ENCODE results near the gene APPL2. TPM values are rescaled to one million over a fixed set of nuclear protein-coding genes. Genes with fewer than 3 reads are reported as not detected.
A peak's percentile ranks its signal among the peaks of the same experiment; 100 is the strongest.

APPL2 gene
- polyA plus RNA-seq, 1 experiment, result 59.4 TPM

- H3K27me3 ChIP-seq (ENCODE audit: control insufficient read depth, insufficient read depth, low read length), result no peaks in the 10 kb centered on the region
- no peaks in the 10 kb centered on the region for H3K36me3 ChIP-seq (ENCODE audit: control insufficient read depth, insufficient read depth, low read length)
- H3K4me3 ChIP-seq (ENCODE audit: low read depth, low read length), result no peak overlapping the region
- ChIA-PET POLR2A (no interaction called here), CTCF (interaction anchor here (1.1 kb wide), 1 partner anchor 13 kb away, joined by 3 read pairs; no protein-coding TSS in a partner anchor)
- no peak for TF ChIP-seq CTCF (IDR thresholded peaks at IDR 0.05; ENCODE audit: insufficient read depth, low read depth, low read length)
- no peak for DNase-seq (ENCODE audit: low read depth)
These were observed 4.3 kb upstream of the APPL2 start for GRCh38 chr12:105240228-105240627.

- Histone ChIP-seq H3K36me3 (ENCODE audit: control insufficient read depth, insufficient read depth, low read length) (no peaks in the 10 kb centered on the region), H3K4me3 (ENCODE audit: low read depth, low read length) (no peak overlapping the region), H3K27me3 (ENCODE audit: control insufficient read depth, insufficient read depth, low read length) (no peaks in the 10 kb centered on the region)
- no peak for DNase-seq (ENCODE audit: low read depth)
- CTCF ChIA-PET, result no interaction called here
- TF ChIP-seq CTCF (IDR thresholded peaks at IDR 0.05; ENCODE audit: insufficient read depth, low read depth, low read length), result no peak
- POLR2A ChIA-PET, result no interaction called here
These were observed 3.3 kb upstream of the APPL2 start for GRCh38 chr12:105239304-105239703.

DNA sequence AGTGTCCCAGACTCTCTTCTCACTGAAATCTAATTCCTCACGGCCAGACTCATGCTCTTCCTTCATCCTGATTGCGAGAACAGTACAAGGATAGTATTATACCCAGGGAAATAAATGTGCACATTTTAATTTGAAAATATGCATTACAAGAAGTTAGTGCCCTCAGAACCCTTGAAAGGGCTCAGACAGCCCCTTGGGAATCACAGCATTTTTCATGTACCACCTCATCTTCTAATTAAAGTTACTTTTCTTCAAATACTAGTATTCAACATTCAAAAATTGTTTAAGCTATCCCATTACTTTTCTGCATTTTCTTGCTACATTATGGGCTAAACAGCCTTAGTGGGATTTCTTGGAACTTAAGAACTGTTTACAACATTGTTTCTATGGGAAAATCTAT lies 1.7 kb upstream of the APPL2 start:
- Histone ChIP-seq H3K27me3 (ENCODE audit: control insufficient read depth, insufficient read depth, low read length) (no peaks in the 10 kb centered on the region), H3K4me3 (ENCODE audit: low read depth, low read length) (no peak overlapping the region), H3K36me3 (ENCODE audit: control insufficient read depth, insufficient read depth, low read length) (peaks cover 2% of the 10 kb centered on the region; the same call in 1 of the 2 replicates)
- CTCF ChIA-PET, result no interaction called here
- TF ChIP-seq CTCF (IDR thresholded peaks at IDR 0.05; ENCODE audit: insufficient read depth, low read depth, low read length), result no peak
- no peak for DNase-seq (ENCODE audit: low read depth)
- POLR2A ChIA-PET, result no interaction called here

- Histone ChIP-seq H3K4me3 (ENCODE audit: low read depth, low read length) (peak overlapping the region; percentile 82), H3K27me3 (ENCODE audit: control insufficient read depth, insufficient read depth, low read length) (no peaks in the 10 kb centered on the region), H3K36me3 (ENCODE audit: control insufficient read depth, insufficient read depth, low read length) (peaks cover 2% of the 10 kb centered on the region; the same call in 1 of the 2 replicates)
- no peak for DNase-seq (ENCODE audit: low read depth)
- ChIA-PET CTCF (interaction anchor here (0.7 to 2.7 kb wide), 8 partner anchors 18 to 148 kb away, joined by 3 to 8 read pairs (median 3); no protein-coding TSS in a partner anchor), POLR2A (interaction anchor here (0.7 kb wide), 1 partner anchor 340 kb away, joined by 3 read pairs; no protein-coding TSS in a partner anchor)
- TF ChIP-seq CTCF (IDR thresholded peaks at IDR 0.05; ENCODE audit: insufficient read depth, low read depth, low read length), result no peak
These were observed 668 bp downstream of the APPL2 start for GRCh38 chr12:105235281-105235731.

DNA sequence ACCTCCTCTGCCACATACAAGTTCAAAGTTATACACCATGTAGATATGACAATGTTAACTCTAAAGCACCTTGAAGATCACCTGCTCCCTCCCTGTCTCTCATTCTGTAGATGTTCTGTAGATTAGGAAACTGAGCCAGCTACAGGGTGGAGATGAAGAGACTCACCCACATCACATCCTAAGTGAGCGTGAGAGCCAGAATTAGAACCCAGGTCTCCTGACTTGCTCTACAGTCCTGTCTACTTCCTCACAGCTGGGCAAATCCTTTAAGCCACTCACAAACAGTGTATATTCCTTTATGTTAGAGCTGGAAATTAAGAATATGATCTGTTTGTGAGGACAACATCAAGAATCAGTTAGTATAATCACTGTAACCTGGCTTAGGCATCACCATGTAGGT lies 1.8 kb downstream of the APPL2 start:
- CTCF ChIA-PET, result interaction anchor here (1.1 to 2.7 kb wide), 3 partner anchors 9 to 149 kb away, joined by 3 to 8 read pairs (median 4); no protein-coding TSS in a partner anchor

More for the DNA sequence above, 1.8 kb downstream of the APPL2 start:
- POLR2A ChIA-PET, result no interaction called here
- no peak for TF ChIP-seq CTCF (IDR thresholded peaks at IDR 0.05; ENCODE audit: insufficient read depth, low read depth, low read length)
- H3K36me3 ChIP-seq (ENCODE audit: control insufficient read depth, insufficient read depth, low read length), result peaks cover 2% of the 10 kb centered on the region; the same call in 1 of the 2 replicates
- no peaks in the 10 kb centered on the region for H3K27me3 ChIP-seq (ENCODE audit: control insufficient read depth, insufficient read depth, low read length)
- DNase-seq (ENCODE audit: low read depth), result no peak
- peak overlapping the region; percentile 82 for H3K4me3 ChIP-seq (ENCODE audit: low read depth, low read length)
